ENCODE data around the gene CCDC71.

The CCDC71 gene

GRCh38 chr3:49173116-49173791 lies 7.1 kb upstream of the CCDC71 start:
- Histone ChIP-seq H3K27ac (peak overlapping the region; percentile 76), H3K4me3 (ENCODE audit: low read depth, low read length) (no peak overlapping the region), H3K9me3 (ENCODE audit: severe bottlenecking) (no peaks in the 10 kb centered on the region), H3K27me3 (ENCODE audit: insufficient read depth, low read depth, severe bottlenecking) (no peaks in the 10 kb centered on the region), H3K36me3 (peaks cover 15% of the 10 kb centered on the region)
- DNase-seq, result peak; percentile 70
- TF ChIP-seq CTCF (IDR thresholded peaks at IDR 0.05; ENCODE audit: low read depth, low read length), result no peak

GRCh38 chr3:49172551-49173041 lies 6.5 kb upstream of the CCDC71 start:
- Histone ChIP-seq H3K27me3 (ENCODE audit: insufficient read depth, low read depth, severe bottlenecking) (no peaks in the 10 kb centered on the region), H3K4me3 (ENCODE audit: low read depth, low read length) (no peak overlapping the region), H3K36me3 (peaks cover 15% of the 10 kb centered on the region), H3K9me3 (ENCODE audit: severe bottlenecking) (no peaks in the 10 kb centered on the region), H3K27ac (peak overlapping the region; percentile 76)
- DNase-seq, result no peak
- no peak for TF ChIP-seq CTCF (IDR thresholded peaks at IDR 0.05; ENCODE audit: low read depth, low read length)

GRCh38 chr3:49171775-49172500 lies 5.8 kb upstream of the CCDC71 start:
- DNase-seq, result no peak
- no peak for TF ChIP-seq CTCF (IDR thresholded peaks at IDR 0.05; ENCODE audit: low read depth, low read length)
- Histone ChIP-seq H3K4me3 (ENCODE audit: low read depth, low read length) (peak overlapping the region; percentile 72), H3K9me3 (ENCODE audit: severe bottlenecking) (no peaks in the 10 kb centered on the region), H3K27me3 (ENCODE audit: insufficient read depth, low read depth, severe bottlenecking) (no peaks in the 10 kb centered on the region), H3K27ac (peak overlapping the region; percentile 59), H3K36me3 (peaks cover 15% of the 10 kb centered on the region)

- peak within 1 kb of the TSS; percentile 72 for H3K4me3 ChIP-seq (ENCODE audit: low read depth, low read length)
- H3K27ac ChIP-seq, result peak within 1 kb of the TSS; percentile 59
- DNase-seq, result peak; percentile 91
- no peaks in the 10 kb centered on the region for H3K27me3 ChIP-seq (ENCODE audit: insufficient read depth, low read depth, severe bottlenecking)
- peaks cover 15% of the 10 kb centered on the region for H3K36me3 ChIP-seq
- TF ChIP-seq CTCF (IDR thresholded peaks at IDR 0.05; ENCODE audit: low read depth, low read length), result peak; percentile 88
- peaks cover 3% of the 10 kb centered on the region for H3K9me3 ChIP-seq (ENCODE audit: severe bottlenecking)
These were observed 5.1 kb upstream of the CCDC71 start, which contains the start of gene KLHDC8B for GRCh38 chr3:49171119-49171774. KLHDC8B (plus strand) TSS chr3:49171598; CDS start chr3:49172770, 1,172 bp downstream.

GRCh38 chr3:49170744-49171118 lies 4.6 kb upstream of the CCDC71 start:
- TF ChIP-seq CTCF (IDR thresholded peaks at IDR 0.05; ENCODE audit: low read depth, low read length), result no peak
- DNase-seq, result no peak
- no peaks in the 10 kb centered on the region for H3K27me3 ChIP-seq (ENCODE audit: insufficient read depth, low read depth, severe bottlenecking)
- peak overlapping the region; percentile 72 for H3K4me3 ChIP-seq (ENCODE audit: low read depth, low read length)
- H3K27ac ChIP-seq, result peak overlapping the region; percentile 59
- H3K9me3 ChIP-seq (ENCODE audit: severe bottlenecking), result peaks cover 3% of the 10 kb centered on the region
- H3K36me3 ChIP-seq, result peaks cover 12% of the 10 kb centered on the region

All from WERI-Rb-1 (cell line).